A549 (cell line): ENCODE results near the gene HAO2. TPM values are rescaled to one million over a fixed set of nuclear protein-coding genes. Genes with fewer than 3 reads are reported as not detected.

ENCODE experiments used
- ATAC-seq, 2 experiments: fragments of 200-7000 bp in 1 of 2; fragments of >200 bp in 1 of 2; cut with Nextera tagmentation in 1 of 2; cut with Tn5 transposase in 1 of 2; 3 replicates each; pipeline versions ENCODE4 v1.8.0 to v1.9.1; 2018 to 2020; ENCODE audit warnings: mild to moderate bottlenecking in 1 of 2, moderate library complexity in 1 of 2
- CTCF ChIA-PET: fragments of 300-600 bp; sonication (Branson Sonifier 250); formaldehyde crosslinking; extraction: SDS; loops from one replicate; lab custom pipeline; 2021; ENCODE audit warnings: antibody characterized with exemption, inconsistent platforms; lab: Yijun Ruan, JAX
- POLR2A ChIA-PET: fragments of 350-600 bp; formaldehyde crosslinking; extraction: SDS; loops from one replicate; lab custom pipeline; 2021; ENCODE audit warnings: antibody characterized with exemption, inconsistent platforms; lab: Yijun Ruan, JAX
- DNase-seq, 2 experiments: peaks; one replicate each; pipeline versions ENCODE4 v3.0.0 to v3.0.0-alpha.2; 2011 to 2016; ENCODE audit warnings: low read depth in 1 of 2, low spot score in 1 of 2
- FAIRE-seq: peaks from 2 replicates; lab custom pipeline; 2011; peaks lifted over from hg19 to GRCh38; lab: Jason Lieb, UNC
- H3K27ac ChIP-seq, 2 experiments: fragments of >200 bp; sonication (Bioruptor Twin); formaldehyde crosslinking; 3 replicates each; pipeline ENCODE4 v1.5.1; 2016 to 2017
- H3K4me1 ChIP-seq: fragments of >200 bp; sonication (Bioruptor Twin); formaldehyde crosslinking; 3 replicates; pipeline ENCODE4 v1.6.1; 2016
- H3K4me2 ChIP-seq: fragments of >200 bp; sonication (Bioruptor Twin); formaldehyde crosslinking; 3 replicates; pipeline ENCODE4 v1.6.1; 2016
- H3K4me3 ChIP-seq: fragments of >200 bp; sonication (Bioruptor Twin); formaldehyde crosslinking; 3 replicates; pipeline ENCODE4 v1.5.1; 2016
- H3K9me3 ChIP-seq: fragments of >200 bp; sonication (Bioruptor Twin); formaldehyde crosslinking; 3 replicates; pipeline ENCODE4 v1.6.1; 2016
- E2F6 ChIP-seq: IDR thresholded peaks from 2 replicates; pipeline ENCODE4 v1.6.1; 2012; ENCODE audit warnings: low read depth, borderline replicate concordance
- ELK1 ChIP-seq: fragments of 150-350 bp; IDR thresholded peaks from 2 replicates; pipeline ENCODE4 v1.6.1; 2014; ENCODE audit warnings: low read depth, mild to moderate bottlenecking, low read length
- ESRRA ChIP-seq: fragments of 150-350 bp; IDR thresholded peaks from 2 replicates; pipeline ENCODE4 v1.6.1; 2014; ENCODE audit warnings: mild to moderate bottlenecking, low read length, borderline replicate concordance
- FOSB ChIP-seq: fragments of 250-450 bp; sonication (Bioruptor Pico); IDR thresholded peaks from 2 replicates; pipeline ENCODE4 v1.5.0; 2020; ENCODE audit warnings: mild to moderate bottlenecking, moderate library complexity
- FOSL2 ChIP-seq, 2 experiments: fragments of 450-650 bp in 1 of 2; fragments of >200 bp in 1 of 2; sonication (Bioruptor Twin) in 1 of 2; formaldehyde crosslinking; IDR thresholded peaks; 2 replicates each; pipeline versions ENCODE4 v1.5.0 to v1.6.1; 2016 to 2020; ENCODE audit warnings: mild to moderate bottlenecking in 1 of 2, moderate library complexity in 1 of 2
- HMGXB4 ChIP-seq: fragments of 250-450 bp; sonication (Bioruptor Pico); IDR thresholded peaks from 2 replicates; pipeline ENCODE4 v1.5.0; 2021; ENCODE audit warnings: mild to moderate bottlenecking, moderate library complexity, borderline replicate concordance
- HOXA7 ChIP-seq: fragments of 250-450 bp; sonication (Bioruptor Pico); IDR thresholded peaks from 2 replicates; pipeline ENCODE4 v1.5.0; 2020; ENCODE audit warnings: mild to moderate bottlenecking, moderate library complexity
- MAX ChIP-seq: IDR thresholded peaks from 2 replicates; pipeline ENCODE4 v1.6.1; 2012
- POLR2A ChIP-seq: IDR thresholded peaks from 2 replicates; pipeline ENCODE4 v1.6.1; 2012; ENCODE audit warnings: mild to moderate bottlenecking, low read length
- RAD21 ChIP-seq, 2 experiments: fragments of >200 bp in 1 of 2; sonication (Bioruptor Twin) in 1 of 2; formaldehyde crosslinking in 1 of 2; IDR thresholded peaks in 1 of 2; conservative IDR thresholded peaks in 1 of 2; 2 replicates in 1 of 2; 3 replicates in 1 of 2; pipeline ENCODE4 v1.6.1; 2012 to 2018; ENCODE audit warnings: inconsistent platforms in 1 of 2
- REST ChIP-seq: fragments of 200-600 bp; sonication (generic); IDR thresholded peaks from 2 replicates; pipeline ENCODE4 v1.6.1; 2016; ENCODE audit warnings: antibody characterized with exemption, mild to moderate bottlenecking, moderate library complexity
- RFX5 ChIP-seq: fragments of 450-650 bp; IDR thresholded peaks from 2 replicates; pipeline ENCODE4 v1.7.1; 2014; ENCODE audit warnings: antibody characterized with exemption, mild to moderate bottlenecking, moderate library complexity
- SREBF2 ChIP-seq: fragments of 450-650 bp; IDR thresholded peaks from 2 replicates; pipeline ENCODE4 v1.6.1; 2014; ENCODE audit warnings: mild to moderate bottlenecking, moderate library complexity
- TP53 ChIP-seq: fragments of 250-450 bp; sonication (Bioruptor Pico); IDR thresholded peaks from 2 replicates; pipeline ENCODE4 v1.5.0; 2021; ENCODE audit warnings: mild to moderate bottlenecking, moderate library complexity
- ZC3H11A ChIP-seq: fragments of 450-650 bp; IDR thresholded peaks from 2 replicates; pipeline ENCODE4 v1.6.1; 2014; ENCODE audit warnings: antibody characterized with exemption, mild to moderate bottlenecking
- ZNF302 ChIP-seq: fragments of 250-450 bp; sonication (Bioruptor Pico); IDR thresholded peaks from 2 replicates; pipeline ENCODE4 v1.9.0; 2021; ENCODE audit warnings: inconsistent platforms, mild to moderate bottlenecking, moderate library complexity
- ZSCAN20 ChIP-seq: fragments of 250-450 bp; sonication (Bioruptor Pico); IDR thresholded peaks from 2 replicates; pipeline ENCODE4 v1.8.0; 2022; ENCODE audit warnings: mild to moderate bottlenecking, moderate library complexity
- WGBS: methylation state at CpG from one replicate; pipeline ENCODE4 v1.1.6; 2017; ENCODE audit errors: missing lambda C conversion rate; 5-methylcytosine and 5-hydroxymethylcytosine counted together
- polyA plus RNA-seq, 4 experiments: library from polyadenylated mRNA; depleted of rRNA in 3 of 4; stranded (reverse); fragments of >200 nt; fragmentation: RNase III in 1 of 4; extraction: RNeasy Plus Mini Kit Qiagen cat#74134 plus additional on column Dnase treatment in 1 of 4; gene quantifications; 2 replicates in 3 of 4; 3 replicates in 1 of 4; pipeline ENCODE4 v1.2.3, GENCODE V29; 2011 to 2017

HAO2 gene
- polyA plus RNA-seq, 2 of the 4 experiments (the other 2 are of a cell fraction): 0.05 to 0.10 TPM

GRCh38 chr1:119326251-119326650, 42.3 kb upstream of the HAO2 start:
- no peak for FAIRE-seq
- no peak for ATAC-seq
- DNase-seq: no peak
- 84% methylated on average over 7 of the region's 7 CpGs for WGBS
- Histone ChIP-seq H3K27ac (no peak overlapping the region), H3K9me3 (no peaks in the 10 kb centered on the region), H3K4me3 (no peak overlapping the region), H3K4me1 (no peaks in the 10 kb centered on the region), H3K4me2 (no peak overlapping the region)
- POLR2A ChIA-PET: no interaction called here
- CTCF ChIA-PET: no interaction called here
- TF ChIP-seq ZNF302 (CRISPR knock-in tag): no peak
- TF ChIP-seq RAD21 (conservative IDR thresholded peaks at IDR 0.05 in 1 of 2, IDR thresholded peaks at IDR 0.05 in 1 of 2): no peak
- TF ChIP-seq REST: no peak
- TF ChIP-seq POLR2A: no peak
- no peak for TF ChIP-seq FOSB (CRISPR knock-in tag)
- no peak for TF ChIP-seq E2F6
- TF ChIP-seq SREBF2: no peak
- no peak for TF ChIP-seq ELK1
- no peak for TF ChIP-seq HOXA7 (CRISPR knock-in tag)
- TF ChIP-seq MAX: no peak
- TF ChIP-seq RFX5: no peak
- no peak for TF ChIP-seq ESRRA
- TF ChIP-seq ZC3H11A: no peak

GRCh38 chr1:119327094-119327449, 41.5 kb upstream of the HAO2 start:
- no peaks in the 10 kb centered on the region for H3K4me1 ChIP-seq
- ATAC-seq (no peak), FAIRE-seq (no peak), DNase-seq (no peak)
- H3K27ac ChIP-seq: no peak overlapping the region
- no peaks in the 10 kb centered on the region for H3K9me3 ChIP-seq
- POLR2A ChIA-PET: no interaction called here
- 72% methylated on average over 7 of the region's 18 CpGs for WGBS
- no peak overlapping the region for H3K4me3 ChIP-seq
- no peak overlapping the region for H3K4me2 ChIP-seq
- CTCF ChIA-PET: interaction anchor here (1.0 kb wide), 1 partner anchor 51 kb away, joined by 3 read pairs; no protein-coding TSS in a partner anchor
- TF ChIP-seq ZSCAN20 (no peak), TP53 (CRISPR knock-in tag) (no peak), HMGXB4 (CRISPR knock-in tag) (no peak), FOSL2 (IDR thresholded peaks at IDR 0.05) (no peak), FOSL2 (CRISPR knock-in tag; IDR thresholded peaks at IDR 0.05) (no peak), ZC3H11A (no peak)
- TF ChIP-seq, all 56 proteins: peak for 0
